IMR-90 (cell line): ENCODE results near the gene PCDHA5.

Experiments used
- CTCF ChIP-seq: conservative IDR thresholded peaks from 2 replicates; pipeline ENCODE4 v1.5.1; 2012; ENCODE audit warnings: mild to moderate bottlenecking, low read depth, low read length, improper control_type of control experiment
- MAFK ChIP-seq: IDR thresholded peaks from 2 replicates; pipeline ENCODE4 v1.6.1; 2012; ENCODE audit warnings: low read depth, low read length, improper control_type of control experiment
- MAZ ChIP-seq: IDR thresholded peaks from 2 replicates; pipeline ENCODE4 v1.6.1; 2012; ENCODE audit warnings: low read depth, mild to moderate bottlenecking, low read length, improper control_type of control experiment, moderate library complexity, borderline replicate concordance
- RAD21 ChIP-seq: IDR thresholded peaks from 2 replicates; pipeline ENCODE4 v1.6.1; 2012; ENCODE audit warnings: low read length, improper control_type of control experiment

DNA sequence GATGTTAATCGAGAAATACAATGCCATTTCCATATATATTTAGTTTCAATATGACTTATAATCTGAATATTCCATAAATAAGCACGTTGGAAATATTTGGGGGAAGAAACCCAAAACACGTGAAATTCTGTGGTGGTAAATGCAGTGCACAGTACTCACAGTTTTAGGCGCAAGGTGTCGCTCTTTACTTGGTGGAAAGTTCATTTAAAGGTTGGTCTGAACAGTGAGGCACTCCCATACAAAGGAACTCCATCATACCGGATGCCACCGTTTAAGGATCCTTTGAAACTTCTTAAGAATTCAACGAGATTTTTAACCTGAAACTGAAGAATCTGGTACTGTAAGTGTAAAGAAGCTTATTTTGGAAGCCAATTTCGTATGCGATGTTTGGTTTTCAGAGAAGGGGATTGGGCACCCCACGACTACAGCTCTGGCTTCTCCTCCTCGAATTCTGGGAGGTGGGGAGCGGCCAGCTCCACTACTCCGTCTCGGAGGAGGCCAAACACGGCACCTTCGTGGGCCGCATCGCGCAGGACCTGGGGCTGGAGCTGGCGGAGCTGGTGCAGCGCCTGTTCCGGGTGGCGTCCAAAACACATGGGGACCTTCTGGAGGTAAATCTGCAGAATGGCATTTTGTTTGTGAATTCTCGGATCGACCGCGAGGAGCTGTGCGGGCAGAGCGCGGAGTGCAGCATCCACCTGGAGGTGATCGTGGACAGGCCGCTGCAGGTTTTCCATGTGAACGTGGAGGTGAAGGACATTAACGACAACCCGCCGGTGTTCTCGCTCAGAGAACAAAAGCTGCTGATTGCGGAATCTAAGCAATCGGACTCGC, 47.5 kb downstream of the PCDHA5 start, which contains the start of gene PCDHA11:
- TF ChIP-seq MAZ (no peak), MAFK (no peak), RAD21 (no peak), CTCF (no peak)
